GM04504 (cell line): ENCODE data around the gene MCRS1.

Experiments used
- DNase-seq: peaks from one replicate; pipeline ENCODE4 v3.0.0-alpha.2; 2012; ENCODE audit warnings: low read depth

The MCRS1 gene

DNA sequence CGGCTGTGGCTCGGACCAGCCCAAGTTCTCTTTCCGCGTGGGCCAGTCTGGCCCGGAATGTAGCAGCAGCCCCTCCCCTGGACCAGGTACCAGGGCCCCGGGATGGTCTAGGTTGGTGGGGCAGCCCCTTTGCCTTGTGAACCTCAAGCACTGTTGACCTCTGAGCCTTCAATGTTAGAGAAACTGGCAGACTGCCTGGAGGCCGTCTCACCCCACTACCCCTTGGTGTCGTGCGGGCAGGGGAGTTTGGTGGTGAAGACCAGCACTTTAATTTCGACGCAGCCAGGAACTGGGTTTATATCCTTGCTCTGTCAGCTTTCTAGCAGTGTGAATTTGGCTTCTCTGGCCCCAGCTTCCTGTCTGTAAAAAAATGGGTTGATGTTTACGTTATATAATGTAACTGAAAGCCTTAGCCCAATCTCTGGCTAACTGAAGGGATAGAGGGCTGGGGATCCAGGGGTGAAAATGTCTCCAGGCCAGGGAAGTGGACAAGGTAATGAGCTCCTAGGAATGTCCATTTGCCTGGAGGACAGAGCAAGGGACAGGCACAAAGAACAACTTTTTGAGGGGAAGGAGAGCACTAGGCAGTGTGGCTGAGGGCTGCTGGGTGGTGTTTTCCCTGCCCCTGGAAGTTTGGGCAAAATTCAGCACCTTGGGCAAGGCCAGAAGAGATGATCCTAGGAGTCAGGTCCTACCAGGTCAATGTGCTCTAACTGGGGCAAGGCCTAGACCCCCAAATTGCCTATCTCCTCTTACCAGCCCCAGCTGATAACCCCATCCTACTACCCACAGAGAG lies 11.4 kb downstream of the MCRS1 start:
- DNase-seq = no peak

DNA sequence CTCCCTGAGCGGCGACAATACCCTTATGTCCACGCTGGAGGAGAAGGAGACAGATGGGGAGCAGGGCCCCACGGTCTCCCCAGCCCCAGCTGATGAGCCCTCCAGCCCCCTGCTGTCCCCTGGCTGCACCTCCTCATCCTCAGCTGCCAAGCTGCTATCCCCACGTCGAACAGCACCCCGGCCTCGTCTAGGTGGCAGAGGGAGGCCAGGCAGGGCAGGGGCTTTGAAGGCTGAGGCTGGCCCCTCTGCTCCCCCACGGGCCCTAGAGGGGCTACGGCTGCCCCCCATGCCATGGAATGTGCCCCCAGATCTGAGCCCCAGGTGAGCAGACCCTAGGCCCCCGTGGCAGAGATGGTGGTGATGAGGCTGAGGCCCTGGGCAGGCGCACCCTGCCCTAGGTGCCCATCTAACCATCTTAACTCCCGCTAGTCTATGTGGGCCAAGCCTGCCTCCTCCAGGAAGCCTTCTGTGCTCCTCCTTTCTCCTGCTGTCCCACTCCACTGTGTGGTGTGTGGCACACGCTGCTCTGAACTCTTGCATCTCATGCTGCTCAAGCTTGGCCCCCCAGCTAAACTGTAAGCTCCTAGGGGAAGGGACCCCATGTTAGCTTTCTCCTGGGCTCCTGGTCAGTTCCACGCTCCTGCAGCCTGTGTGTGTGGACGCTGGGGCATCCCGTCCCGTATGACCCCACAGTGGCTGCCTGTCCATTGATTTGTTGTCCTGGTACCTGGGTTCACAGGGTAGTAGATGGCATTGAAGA lies 12.1 kb downstream of the MCRS1 start:
- DNase-seq = no peak

DNA sequence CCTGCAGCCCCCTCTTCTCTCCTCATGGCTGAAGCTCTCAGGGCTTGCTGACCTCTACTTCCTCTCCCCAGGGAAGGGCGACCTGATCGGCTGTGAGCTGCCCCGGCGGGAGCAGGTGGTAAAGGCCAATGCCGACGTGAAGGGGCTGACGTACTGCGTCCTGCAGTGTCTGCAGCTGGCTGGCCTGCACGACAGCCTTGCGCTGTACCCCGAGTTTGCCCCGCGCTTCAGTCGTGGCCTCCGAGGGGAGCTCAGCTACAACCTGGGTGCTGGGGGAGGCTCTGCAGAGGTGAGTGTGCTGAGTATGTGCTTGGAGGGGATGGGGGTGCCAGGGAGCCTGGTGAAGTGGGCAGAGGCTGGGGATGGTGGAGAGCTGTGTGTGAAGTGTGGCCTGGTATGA lies 13.7 kb downstream of the MCRS1 start:
- no peak for DNase-seq

DNA sequence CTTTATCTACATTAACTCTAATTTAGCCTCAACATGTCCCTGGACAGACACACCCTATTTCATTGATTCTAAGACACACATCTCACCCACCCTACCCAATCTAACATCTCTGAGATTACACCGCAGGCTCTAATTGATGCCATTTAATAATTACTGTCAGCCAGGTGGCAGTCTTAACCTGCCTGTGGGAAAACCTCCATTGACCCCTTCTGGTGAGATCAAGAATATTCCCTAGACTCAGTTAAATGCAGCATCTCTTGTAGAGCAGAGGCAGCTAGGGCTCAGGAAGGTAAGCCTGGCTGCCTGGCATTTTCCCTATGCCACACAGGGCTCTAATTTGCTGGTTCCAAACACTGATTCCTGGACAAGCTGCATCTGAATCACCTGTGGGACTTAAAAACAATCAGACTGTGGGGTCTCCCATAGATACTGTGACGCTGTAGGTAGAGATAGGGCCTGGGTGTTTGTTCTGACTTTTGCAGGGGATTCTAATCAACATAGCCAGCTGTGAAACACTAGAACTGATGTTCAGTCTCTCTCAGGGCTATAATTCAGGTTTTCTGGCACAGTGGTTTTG lies 14.3 kb downstream of the MCRS1 start:
- DNase-seq = no peak

DNA sequence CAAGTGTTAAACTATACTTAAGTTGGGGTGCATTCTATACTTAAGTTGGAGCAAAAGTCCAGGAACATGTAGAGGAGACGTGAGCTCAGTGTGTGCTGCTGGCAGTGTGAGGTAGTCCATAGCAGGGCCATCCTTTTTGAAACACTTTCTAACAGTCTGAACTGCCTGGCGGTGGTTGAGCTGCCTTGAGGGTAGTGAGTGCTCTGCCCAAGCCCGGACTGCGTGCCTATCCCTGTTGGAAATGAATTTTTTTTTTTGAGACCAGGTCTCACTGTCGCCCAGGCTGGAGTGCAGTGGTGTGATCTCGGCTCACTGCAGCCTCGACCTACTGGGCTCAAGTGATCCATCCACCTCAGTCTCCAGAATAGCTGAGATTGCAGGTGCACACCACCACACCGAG lies 15.0 kb downstream of the MCRS1 start:
- no peak for DNase-seq

DNA sequence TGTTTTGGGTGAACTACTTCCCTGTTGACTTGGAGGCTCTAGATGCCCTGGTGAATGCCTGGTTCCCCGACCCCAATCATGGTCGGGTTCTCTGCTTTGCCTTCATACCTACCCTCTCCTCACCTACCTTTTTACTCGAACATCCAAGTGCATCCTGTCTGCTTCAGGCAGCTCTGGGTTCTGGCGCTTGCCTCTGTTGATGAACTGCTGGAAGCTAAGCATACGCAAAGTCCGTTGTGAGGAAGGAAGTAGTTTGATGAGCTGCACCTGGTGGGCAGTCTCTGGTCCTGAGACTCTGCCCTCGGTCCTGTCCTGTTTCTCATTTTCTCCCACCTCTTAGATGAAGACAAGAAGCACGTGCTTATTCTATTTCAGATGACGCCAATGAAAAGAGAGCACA lies 15.5 kb downstream of the MCRS1 start:
- no peak for DNase-seq

DNA sequence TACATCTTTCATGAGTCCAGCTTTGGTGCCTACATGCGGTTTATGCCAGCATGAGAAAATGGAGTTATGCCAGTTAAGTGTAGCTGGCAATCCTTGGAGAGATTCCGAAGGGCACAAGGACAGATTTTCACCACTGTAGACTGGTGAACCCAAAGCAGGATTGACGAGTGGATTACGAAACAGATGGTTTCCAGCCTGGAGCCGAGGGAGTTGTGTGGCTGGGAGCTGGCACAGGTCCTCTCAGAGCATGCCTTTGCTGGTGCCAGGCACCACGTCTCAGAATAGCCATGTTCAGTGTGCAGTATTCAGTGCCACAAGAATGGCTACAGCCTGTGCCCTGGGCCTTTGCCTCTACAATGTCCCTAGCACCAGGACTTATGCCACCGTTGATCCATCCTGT lies 15.9 kb downstream of the MCRS1 start:
- DNase-seq = no peak

DNA sequence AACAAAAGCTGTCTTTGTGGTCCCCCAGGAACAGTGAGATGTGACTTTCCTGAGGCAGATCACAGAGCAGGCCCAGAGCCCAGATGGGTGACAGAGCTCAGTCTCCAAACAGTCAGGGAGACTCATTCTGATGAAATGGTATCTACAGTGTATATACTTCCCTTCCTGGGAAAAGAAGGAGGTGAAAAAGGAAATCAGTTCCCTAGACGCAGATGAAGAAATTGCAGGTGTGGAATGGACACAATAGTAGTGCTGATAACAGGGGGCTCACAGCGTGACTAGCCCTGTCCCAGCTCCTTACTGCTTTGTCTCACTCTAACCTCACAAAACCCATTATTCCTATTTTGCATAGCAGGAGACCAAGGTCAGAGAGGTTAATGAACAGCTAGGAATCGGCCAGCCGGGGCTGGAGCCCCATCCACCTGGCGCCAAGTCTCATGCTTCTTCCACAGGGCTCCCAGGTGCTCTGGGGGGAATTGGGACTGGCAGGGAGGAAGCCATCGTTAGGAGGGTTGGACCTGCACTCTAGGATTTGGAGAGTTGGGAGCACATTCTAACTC lies 17.2 kb downstream of the MCRS1 start:
- DNase-seq = no peak

DNA sequence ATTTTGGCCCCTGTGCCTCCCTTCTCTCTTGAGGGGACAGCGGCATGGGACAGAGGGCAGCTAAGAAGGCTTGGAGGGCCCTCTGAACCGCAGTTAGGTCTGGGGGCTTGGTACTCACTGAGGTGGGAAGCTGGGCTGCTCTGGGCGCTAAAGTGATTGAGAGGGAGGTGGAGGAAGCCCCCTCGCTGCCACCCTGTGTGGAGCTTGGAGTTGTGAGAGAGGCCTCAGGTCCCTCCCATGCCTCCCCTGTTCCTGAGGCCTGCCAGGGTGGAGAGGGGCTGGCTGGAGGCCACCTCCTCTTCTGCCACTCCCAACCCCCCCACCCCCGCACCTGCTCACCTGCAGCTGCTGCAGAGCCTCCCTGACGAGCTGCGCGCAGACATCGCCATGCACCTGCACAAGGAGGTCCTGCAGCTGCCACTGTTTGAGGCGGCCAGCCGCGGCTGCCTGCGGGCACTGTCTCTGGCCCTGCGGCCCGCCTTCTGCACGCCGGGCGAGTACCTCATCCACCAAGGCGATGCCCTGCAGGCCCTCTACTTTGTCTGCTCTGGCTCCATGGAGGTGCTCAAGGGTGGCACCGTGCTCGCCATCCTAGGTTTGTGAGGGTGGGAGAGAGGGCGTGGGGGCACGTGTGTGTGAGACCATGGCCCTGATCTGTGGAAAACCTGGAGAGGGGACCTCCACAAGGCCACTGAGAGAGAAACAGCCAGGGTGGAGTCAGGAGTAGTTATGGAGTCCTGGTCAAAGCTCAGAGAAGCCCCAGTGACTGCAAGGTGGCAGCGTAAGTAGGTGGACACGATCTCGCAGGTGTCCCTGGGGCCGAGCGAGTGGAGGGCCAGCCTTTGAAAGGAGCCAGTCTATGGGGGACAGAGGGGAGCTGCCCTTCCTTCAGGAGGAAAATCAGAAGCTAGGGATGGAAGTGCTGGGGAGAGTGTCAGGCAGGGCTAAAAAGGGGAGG lies 17.9 kb downstream of the MCRS1 start:
- no peak for DNase-seq

DNA sequence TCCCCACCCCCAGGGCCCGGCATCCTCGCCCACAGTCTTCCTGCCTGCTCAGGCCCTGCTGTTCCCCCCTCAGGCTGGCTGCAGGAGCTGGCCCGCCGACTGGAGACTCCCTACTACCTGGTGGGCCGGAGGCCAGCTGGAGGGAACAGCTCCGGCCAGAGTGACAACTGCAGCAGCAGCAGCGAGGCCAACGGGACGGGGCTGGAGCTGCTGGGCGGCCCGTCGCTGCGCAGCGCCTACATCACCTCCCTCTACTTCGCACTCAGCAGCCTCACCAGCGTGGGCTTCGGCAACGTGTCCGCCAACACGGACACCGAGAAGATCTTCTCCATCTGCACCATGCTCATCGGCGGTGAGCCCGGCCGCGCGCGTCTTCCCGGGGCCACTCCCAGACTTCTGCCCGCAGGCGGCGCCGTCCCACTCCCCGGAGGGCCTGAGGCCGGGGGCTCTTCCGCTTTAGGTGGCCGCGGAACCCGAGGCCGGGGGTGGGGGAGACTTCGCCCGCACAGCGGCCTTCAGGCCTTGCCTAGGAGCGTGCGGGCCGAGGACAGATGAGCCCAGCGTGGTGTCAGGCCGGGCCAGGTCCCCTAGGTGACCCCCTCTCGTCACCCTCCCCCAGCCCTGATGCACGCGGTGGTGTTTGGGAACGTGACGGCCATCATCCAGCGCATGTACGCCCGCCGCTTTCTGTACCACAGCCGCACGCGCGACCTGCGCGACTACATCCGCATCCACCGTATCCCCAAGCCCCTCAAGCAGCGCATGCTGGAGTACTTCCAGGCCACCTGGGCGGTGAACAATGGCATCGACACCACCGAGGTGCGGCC lies 18.9 kb downstream of the MCRS1 start:
- DNase-seq = no peak

DNA sequence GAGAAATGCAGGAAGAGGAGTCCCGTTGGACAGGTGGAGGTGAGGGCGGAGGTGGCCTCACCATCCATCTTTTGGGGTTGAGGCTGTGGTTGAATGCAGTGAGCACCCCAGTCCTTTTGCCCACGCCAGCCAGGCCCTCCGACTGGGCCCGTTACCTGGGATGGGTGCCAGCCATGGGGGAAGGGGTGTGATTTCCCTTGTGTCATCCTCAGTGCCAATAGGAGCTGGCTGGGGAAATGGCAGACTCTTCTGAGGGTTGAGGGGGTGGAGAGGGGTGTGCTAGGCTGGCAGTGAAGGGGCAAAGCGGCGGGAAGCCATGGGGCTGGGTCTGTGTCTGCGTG lies 19.5 kb downstream of the MCRS1 start:
- DNase-seq = no peak

DNA sequence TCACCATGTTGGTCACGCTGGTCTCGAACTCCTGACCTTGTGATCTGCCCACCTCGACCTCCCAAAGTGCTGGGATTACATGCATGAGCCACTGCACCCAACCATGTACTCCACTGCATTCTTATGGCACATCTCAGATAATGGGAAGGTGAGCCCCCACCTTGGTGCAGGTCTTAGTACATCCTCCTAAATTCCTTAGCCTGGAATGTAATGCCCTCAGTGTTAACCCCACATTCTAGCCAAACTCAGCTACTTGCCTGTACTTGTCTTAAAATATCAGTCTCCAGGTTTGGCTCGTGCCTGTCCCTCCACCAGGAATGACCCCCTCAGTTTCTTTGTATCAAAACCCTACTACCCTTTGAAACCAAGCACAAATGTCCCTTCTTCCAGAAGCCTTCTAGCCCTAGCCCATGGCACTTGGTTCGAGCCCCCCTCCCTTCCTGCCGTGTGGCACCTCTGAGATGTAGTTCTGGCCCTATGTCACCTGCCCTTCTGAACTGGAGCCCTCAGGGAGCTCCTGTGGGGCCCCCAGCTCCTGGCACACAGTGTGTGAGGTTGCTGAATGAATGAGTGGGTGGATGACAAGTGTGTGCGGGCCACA lies 20.8 kb downstream of the MCRS1 start:
- no peak for DNase-seq

DNA sequence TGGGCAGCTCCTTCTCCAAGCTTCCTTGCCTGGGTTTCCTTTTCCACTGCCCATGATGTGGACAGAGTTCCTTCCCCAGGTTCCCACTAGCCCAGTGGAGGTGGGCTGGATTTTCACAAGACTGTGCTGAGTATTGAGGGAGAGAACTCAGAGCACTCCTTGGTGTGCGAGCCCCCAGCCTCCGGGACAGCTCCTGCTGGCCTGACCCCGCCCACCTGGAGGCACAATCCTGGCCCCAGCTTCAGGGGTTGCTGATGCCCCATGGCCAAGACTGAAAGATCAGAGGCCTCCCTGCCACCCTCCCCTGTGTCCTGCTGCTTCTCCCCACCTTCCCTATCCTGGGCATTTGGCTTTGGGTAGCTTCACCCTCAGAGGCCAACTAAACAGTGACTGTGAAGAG lies 21.5 kb downstream of the MCRS1 start:
- DNase-seq = no peak

DNA sequence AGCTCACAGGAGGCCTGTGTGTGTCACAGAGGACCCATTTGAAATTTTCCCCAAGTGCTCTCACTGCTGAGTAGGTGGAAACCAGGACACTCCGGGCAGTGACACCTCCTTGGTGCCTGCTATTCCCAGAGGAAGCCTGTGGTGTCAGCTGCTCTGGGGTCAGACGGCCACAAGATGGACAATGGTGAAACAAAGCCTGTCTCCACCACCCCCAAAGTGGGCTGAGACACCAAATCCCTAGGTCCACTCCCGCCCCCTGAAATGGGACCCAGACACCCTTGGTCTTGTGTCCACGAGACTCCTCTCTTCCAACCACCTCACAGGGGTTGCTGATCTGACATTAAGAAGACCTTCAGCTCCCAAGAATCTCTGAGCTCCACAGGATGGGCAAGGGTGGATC lies 22.1 kb downstream of the MCRS1 start:
- no peak for DNase-seq

DNA sequence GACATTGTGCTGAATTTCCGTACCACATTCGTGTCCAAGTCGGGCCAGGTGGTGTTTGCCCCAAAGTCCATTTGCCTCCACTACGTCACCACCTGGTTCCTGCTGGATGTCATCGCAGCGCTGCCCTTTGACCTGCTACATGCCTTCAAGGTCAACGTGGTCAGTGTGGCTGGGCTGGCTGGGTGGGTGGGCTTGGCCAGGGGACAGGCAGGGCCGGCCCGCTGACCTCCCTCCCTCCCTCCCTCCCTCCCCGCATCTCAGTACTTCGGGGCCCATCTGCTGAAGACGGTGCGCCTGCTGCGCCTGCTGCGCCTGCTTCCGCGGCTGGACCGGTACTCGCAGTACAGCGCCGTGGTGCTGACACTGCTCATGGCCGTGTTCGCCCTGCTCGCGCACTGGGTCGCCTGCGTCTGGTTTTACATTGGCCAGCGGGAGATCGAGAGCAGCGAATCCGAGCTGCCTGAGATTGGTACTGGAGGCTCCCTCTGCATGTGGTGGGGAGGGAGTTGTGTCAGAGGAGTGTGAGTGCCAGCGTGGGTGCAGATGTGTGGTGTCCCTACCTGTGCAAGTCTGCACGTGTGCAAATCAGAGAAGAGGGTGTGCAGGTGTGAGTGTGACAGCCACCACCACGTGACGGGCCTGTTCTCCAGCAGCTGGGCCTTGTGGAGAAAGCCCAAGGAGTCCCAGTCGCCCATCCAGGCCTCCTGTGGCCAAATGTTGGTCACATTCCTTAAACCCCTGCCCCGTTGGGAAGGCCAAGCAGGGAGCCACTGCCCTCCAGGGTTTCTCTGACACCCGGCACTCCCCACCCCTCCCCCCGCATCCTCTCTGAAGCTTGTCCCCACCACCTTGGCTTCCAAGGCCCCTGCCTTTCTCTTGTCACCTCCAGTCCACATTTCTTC lies 23.8 kb downstream of the MCRS1 start:
- DNase-seq = no peak

DNA sequence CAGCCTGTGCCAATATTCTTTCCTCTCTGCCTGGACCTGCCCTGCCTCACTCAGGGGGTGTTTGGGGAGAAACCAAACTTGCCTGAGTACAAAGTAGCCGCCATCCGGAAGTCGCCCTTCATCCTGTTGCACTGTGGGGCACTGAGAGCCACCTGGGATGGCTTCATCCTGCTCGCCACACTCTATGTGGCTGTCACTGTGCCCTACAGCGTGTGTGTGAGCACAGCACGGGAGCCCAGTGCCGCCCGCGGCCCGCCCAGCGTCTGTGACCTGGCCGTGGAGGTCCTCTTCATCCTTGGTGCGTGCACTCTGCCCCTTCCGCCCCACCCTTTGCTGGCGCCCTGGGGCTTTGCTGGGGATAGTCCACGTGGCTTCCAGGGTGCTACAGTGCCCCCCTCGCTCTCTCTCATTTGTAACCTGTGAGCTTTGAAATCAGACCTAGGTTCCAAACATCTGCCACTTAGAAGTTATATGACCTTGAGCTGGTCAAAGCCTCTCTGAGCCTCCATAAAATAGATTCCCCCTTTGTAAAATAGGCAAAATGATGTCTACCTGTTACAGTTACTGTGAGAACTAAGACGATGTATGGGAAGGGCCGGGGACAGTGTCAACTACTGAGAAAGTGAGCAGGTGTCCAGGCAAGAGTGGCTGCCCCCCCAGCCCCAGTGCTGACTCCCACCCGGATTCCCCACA lies 24.6 kb downstream of the MCRS1 start:
- DNase-seq = no peak

DNA sequence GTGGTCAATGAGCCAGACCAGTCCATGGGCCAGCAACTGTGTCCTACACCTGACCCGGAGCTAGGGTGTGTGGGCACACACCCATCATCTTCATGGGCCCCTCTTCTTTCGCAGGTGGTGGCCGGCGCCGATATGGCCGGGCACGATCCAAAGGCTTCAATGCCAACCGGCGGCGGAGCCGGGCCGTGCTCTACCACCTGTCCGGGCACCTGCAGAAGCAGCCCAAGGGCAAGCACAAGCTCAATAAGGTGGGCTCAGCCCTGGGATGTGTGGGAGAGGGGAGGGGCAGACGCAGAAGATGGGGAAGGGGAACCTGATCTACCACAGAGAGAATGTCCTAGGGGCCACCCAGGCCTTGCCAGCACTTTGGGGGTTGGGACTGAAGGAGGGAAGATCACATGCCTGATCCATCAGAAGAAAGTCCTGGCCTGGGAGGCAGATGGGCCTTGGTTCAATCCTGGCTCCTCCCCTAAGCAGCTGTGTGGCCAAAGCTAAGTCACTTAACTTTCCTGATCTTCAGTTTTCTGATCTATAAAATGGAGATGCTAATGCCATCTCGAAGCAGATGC lies 25.3 kb downstream of the MCRS1 start:
- DNase-seq = no peak

DNA sequence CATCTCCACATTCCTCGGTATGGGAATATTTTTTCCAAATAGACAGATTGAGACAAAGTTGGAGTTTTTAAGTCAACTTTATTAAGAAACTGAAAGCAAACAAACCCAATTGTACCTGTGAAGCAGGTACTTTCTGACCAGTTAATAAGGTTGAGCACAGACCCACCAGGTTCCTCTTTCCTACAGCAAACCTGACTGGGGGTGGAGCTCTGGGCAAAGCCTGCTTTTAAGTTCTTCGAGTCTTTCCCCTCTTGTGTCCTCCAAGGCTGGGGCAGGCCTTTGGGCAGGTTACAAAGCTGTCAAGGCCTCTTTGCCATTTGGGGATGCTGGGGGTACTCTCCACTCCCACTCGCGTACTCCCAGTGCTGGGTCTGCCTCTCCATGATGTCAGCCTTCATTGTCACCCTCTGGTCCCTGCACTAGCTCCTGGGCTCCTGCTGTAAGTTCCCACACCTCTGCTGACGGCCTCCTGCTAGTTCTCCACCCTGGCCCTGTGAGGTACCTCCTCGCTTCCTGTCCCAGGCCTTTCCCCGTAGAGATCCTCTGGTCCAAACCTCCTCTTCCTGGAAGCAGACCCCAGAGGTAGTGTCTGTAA lies 25.9 kb downstream of the MCRS1 start:
- DNase-seq = no peak
